ENCODE data around the gene CARF.
A peak's percentile ranks its signal among the peaks of the same experiment; 100 is the strongest.

CARF gene, protein sequence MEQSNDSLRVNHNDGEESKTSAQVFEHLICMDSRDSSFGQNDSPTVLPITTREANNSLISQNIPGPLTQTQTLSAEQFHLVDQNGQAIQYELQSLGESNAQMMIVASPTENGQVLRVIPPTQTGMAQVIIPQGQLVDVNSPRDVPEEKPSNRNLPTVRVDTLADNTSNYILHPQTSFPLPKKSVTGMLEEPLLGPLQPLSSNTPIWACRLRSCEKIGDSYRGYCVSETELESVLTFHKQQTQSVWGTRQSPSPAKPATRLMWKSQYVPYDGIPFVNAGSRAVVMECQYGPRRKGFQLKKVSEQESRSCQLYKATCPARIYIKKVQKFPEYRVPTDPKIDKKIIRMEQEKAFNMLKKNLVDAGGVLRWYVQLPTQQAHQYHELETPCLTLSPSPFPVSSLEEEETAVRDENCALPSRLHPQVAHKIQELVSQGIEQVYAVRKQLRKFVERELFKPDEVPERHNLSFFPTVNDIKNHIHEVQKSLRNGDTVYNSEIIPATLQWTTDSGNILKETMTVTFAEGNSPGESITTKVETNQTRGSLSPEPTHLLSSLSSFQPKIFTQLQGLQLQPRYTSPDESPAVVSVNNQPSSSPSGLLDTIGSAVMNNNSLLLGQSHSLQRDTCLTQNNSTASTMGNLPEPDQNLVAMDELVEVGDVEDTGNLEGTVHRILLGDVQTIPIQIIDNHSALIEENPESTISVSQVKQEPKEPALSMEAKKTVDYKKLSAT

DNA sequence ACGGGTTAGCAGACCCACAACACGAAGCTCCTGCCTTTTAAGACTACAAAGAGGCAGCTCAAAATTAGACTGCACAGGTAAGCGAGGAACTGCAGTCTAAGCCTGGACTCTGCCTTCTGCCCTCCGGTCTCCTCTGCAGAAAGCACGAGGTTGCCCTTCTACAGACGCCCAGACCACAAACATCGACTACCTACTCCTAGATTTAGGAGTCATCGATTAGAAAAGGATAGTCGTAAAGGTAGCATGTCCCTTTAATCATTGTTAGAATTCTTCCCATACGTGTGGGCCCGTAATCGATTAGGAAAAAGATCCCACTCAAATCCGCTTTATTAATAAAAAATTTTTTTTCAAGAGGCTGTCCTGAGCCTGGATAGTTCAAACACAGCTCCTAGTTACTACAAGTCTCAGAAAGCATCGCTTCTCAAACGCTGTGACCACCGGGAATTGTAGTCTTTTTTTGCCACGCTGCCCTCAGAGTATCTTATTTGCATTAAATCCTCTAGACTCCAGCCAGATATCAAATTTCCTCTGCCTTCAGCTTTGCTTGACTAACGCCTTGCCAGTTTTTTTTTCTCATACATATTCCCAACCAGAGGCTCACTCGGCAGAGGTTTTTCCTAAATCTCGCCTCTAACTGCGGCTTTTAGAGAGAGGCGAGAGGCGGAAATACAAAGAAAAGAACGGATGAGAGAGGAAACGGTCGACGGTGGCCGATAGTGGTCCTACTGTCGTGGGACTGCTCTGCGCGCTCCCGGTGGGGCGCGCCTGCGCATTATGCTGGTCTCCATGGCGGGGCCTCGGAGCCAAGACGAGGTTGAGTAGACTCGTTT, at the start of gene CARF, which contains the start of gene WDR12:
CARF (plus strand) TSS at position 764 of the 830 bp plus-strand sequence. CDS start 29,628 bp downstream, outside the sequence.
WDR12 (minus strand) TSS at position 162 of the 830 bp plus-strand sequence. CDS start 197 bp downstream, outside the sequence.
- peak within 1 kb of the TSS; percentile 99 for H3K27ac ChIP-seq
- TF ChIP-seq, protein P1, sequence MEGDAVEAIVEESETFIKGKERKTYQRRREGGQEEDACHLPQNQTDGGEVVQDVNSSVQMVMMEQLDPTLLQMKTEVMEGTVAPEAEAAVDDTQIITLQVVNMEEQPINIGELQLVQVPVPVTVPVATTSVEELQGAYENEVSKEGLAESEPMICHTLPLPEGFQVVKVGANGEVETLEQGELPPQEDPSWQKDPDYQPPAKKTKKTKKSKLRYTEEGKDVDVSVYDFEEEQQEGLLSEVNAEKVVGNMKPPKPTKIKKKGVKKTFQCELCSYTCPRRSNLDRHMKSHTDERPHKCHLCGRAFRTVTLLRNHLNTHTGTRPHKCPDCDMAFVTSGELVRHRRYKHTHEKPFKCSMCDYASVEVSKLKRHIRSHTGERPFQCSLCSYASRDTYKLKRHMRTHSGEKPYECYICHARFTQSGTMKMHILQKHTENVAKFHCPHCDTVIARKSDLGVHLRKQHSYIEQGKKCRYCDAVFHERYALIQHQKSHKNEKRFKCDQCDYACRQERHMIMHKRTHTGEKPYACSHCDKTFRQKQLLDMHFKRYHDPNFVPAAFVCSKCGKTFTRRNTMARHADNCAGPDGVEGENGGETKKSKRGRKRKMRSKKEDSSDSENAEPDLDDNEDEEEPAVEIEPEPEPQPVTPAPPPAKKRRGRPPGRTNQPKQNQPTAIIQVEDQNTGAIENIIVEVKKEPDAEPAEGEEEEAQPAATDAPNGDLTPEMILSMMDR (conservative IDR thresholded peaks at IDR 0.05): no peak
- TF ChIP-seq ZFX (IDR thresholded peaks at IDR 0.05): no peak

- H3K27ac ChIP-seq: peak overlapping the region; percentile 45
- TF ChIP-seq, protein P1 (conservative IDR thresholded peaks at IDR 0.05): peak; percentile 19
- TF ChIP-seq ZFX (IDR thresholded peaks at IDR 0.05): no peak
These were observed 41.4 kb upstream of the CARF start for GRCh38 chr2:202870431-202871299.

GRCh38 chr2:202871300-202872141, 40.6 kb upstream of the CARF start, which contains the start of gene ICA1L:
ICA1L (minus strand) TSS chr2:202871766; CDS start chr2:202829009, 42,757 bp downstream.
- TF ChIP-seq, protein P1 (conservative IDR thresholded peaks at IDR 0.05): no peak; the same call in 1 of the 2 replicates
- TF ChIP-seq ZFX (IDR thresholded peaks at IDR 0.05): peak; percentile 76
- H3K27ac ChIP-seq: peak within 1 kb of the TSS; percentile 45

- no peak overlapping the region for H3K27ac ChIP-seq
- TF ChIP-seq ZFX (IDR thresholded peaks at IDR 0.05): no peak
- TF ChIP-seq, protein P1 (conservative IDR thresholded peaks at IDR 0.05): no peak
These were observed 34.4 kb upstream of the CARF start for GRCh38 chr2:202877699-202878098.

DNA sequence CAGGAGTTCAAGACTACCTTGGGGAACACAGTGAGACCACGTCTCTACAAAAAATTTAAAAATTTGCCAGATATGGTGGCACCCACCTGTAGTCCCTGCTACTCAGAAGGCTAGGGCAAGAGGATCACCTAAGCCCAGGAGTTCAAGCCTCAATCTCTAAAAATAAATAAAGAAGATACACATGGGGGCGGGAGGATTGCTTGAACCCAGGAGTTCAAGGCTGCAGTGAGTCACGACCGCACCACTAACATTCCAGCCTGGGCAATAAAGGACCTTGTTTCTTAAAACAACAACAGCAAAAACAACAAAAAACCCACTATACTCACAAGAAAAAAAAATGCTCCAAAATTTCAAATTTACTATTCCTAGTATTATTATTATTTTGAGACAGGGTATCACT, 30.5 kb upstream of the CARF start:
- no peak overlapping the region for H3K27ac ChIP-seq
- TF ChIP-seq ZFX (IDR thresholded peaks at IDR 0.05): no peak
- TF ChIP-seq, protein P1 (conservative IDR thresholded peaks at IDR 0.05): no peak

Data from C4-2B (cell line).